ENCODE measurements around the gene NELL1.

Gene NELL1

GRCh38 chr11:20668131-20668809 lies 1.1 kb upstream of the NELL1 start:
- DNase-seq (ENCODE audit: low read depth in 2 of 2), result no peak

GRCh38 chr11:20669820-20670684 lies 666 bp downstream of the NELL1 start:
- DNase-seq (ENCODE audit: low read depth in 2 of 2), result no peak

- no peak for DNase-seq (ENCODE audit: low read depth in 2 of 2)
These were observed 1.6 kb downstream of the NELL1 start for GRCh38 chr11:20670932-20671403.

DNA sequence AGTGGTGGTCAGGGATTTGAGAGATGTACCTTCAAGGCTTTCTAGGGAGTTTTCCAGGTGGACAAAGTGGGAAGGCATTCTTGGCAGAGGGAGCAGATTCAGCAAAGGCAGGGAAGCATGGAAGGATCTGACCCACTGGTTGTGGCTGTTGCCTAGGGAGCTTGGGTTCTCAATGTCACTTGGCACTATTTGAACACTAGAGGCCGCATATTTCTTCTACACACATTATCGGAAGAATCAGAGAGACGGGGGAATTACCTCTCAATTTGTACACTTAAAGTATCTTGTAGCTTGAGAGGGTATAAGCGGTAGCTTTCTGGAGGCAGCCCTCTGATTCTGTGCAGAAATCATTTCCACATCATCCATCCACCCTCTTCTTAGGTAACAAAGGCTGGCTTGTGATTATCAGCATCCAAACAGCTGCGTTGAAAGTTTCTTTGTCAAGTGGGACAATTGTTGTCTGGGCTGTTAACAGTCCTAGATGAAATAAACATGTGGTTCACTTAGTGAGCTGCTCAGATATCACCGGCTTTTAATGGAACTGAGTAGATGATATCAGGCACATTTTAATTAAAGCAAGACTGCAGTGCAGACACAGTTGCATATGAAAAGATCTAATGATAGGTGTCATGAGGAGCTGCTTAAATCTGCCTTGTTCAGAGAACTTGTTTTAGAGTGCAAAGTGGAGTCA lies 2.6 kb downstream of the NELL1 start:
- DNase-seq (ENCODE audit: low read depth in 2 of 2), result no peak

DNA sequence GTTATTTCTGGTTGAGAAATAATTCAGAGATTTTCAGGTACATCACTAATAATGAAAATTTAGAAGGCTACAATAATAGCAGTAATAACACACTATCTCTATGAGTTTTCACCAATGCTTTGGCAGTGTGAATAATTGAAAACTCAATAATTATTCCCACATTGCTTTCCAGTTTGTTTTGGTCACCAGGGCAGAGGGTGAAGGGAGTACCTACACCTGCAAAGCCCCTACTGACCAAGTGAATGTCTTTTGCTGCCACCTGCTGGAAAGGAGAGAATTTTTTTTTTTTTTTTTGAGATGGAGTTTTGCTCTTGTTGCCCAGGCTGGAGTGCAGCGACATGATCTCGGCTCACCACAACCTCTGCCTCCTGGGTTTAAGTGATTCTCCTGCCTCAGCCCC lies 3.2 kb downstream of the NELL1 start:
- no peak for DNase-seq (ENCODE audit: low read depth in 2 of 2)

- no peak for DNase-seq (ENCODE audit: low read depth in 2 of 2)
These were observed 7.3 kb downstream of the NELL1 start for GRCh38 chr11:20676658-20677057.

DNA sequence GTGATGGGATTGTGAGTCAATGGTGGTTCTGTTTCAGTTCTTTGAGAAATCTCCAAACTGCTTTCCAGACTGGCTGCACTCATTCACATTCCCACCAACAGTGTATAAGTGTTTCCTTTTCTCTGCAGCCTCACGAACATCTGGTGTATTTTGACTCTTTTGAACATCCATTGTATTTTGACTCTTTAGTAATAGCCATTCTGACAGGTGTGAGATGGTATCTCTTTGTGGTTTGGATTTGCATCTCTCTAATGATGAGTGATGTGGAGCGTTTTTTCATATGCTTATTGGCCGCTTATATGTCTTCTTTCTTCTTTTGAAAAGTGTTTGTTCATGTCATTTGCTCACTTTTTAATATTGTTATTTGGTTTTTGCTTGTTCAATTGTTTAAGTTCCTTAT lies 19.4 kb downstream of the NELL1 start:
- DNase-seq (ENCODE audit: low read depth in 2 of 2), result no peak

DNA sequence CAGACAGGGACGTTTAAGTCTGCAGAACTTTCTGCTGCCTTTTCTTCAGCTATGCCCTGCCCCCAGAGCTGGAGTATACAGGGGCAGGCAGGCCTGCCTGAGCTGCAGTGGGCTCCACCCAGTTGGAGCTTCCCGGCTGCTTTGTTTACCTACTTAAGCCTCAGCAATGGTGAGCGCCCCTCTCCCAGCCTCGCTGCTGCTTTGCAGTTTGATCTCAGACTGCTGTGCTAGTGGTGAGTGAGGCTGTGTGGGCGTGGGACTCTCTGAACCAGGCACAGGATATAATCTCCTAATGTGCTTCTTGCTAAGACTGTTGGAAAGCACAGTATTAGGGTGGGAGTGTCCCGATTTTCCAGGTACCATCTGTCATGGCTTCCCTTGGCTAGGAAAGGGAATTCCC lies 38.5 kb downstream of the NELL1 start:
- DNase-seq (ENCODE audit: low read depth in 2 of 2), result no peak

DNA sequence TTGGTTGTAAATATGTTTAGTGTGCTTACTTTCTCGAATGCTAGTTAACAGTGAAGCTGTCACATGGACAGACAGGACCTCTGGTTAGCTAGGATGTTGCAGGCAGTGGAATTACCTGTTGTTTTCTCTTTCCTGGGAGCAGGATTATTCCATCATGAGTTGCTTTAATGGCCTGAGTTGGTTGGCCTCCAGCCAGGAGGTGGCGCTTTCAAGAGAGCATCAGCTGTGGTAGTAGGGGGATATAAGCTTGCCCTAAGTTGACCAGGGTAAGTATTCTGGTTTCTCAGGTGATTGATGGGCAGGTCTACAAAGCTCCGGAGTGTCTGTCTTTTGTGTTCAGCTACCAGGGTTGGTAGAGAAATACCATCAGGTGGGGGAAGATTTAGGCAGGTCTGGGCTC lies 43.5 kb downstream of the NELL1 start:
- DNase-seq (ENCODE audit: low read depth in 2 of 2), result no peak

DNA sequence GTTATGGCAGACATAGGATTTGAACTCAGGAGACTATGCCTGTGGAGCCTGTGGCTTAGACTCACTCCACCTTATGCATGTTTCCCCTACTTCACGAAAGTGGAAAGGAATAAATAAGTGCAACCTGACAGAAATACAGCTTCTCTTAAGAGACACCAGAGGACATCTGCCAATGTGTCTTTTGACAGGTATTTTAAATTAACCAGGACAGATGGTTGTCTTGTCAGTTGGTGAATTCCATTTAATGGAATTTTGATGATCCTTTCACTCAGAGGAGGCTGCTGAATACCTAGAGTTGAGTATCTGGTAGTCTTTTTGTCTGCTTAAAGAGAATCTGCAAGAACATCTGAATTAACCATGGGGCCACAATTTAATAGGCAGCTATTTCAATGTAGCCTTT lies 46.1 kb downstream of the NELL1 start:
- no peak for DNase-seq (ENCODE audit: low read depth in 2 of 2)

GRCh38 chr11:20715931-20716330 lies 46.5 kb downstream of the NELL1 start:
- no peak for DNase-seq (ENCODE audit: low read depth in 2 of 2)

GRCh38 chr11:20719821-20720220 lies 50.4 kb downstream of the NELL1 start:
- no peak for DNase-seq (ENCODE audit: low read depth in 2 of 2)

GRCh38 chr11:20723366-20723765 lies 54.0 kb downstream of the NELL1 start:
- no peak for DNase-seq (ENCODE audit: low read depth in 2 of 2)

- no peak for DNase-seq (ENCODE audit: low read depth in 2 of 2)
These were observed 60.3 kb downstream of the NELL1 start for GRCh38 chr11:20729597-20730105.

DNA sequence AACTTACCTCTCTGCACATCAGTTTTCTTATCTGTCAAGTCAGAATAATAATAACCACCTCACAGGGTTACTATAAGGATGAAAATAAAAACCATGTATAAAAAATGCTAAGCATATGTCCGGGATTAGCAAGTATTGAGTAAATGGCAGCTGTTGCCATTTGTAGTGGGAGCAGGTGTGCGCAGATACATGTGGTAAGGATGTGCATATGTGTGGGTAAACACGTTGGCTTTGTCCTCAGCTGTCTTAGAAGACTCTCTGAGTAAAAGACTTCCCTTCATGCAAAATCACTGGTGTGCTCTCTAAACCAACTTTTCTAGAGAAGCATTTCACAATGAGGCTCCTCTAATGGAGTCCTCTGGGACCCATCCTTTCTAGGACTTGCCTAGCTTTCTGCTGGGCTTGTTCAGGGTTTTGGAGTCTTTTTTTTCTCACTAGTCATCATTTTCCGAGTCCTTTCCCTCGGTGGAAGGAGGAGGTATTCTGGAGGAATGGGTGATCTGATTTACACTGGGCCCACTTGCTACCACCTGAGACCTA lies 62.4 kb downstream of the NELL1 start:
- DNase-seq (ENCODE audit: low read depth in 2 of 2), result no peak

DNA sequence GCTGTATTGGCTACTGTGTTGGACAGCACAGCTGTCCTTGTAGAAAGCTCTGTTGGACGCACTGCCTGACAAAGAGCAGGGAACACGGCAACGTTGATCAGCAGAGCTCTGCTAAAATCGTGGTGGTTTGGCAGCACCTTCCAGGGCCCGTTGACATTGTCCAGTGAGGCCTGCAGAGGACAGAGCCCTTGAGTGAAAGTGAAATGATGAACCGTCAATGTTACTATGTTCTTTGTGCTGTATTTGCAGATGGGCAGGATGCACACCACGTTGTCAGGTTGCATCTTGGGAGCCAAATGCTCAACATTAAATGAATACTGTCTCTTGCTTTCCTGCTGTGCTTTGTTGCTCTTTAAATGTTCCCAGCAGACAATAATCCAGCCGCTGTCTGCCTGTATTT lies 69.7 kb downstream of the NELL1 start:
- no peak for DNase-seq (ENCODE audit: low read depth in 2 of 2)

DNA sequence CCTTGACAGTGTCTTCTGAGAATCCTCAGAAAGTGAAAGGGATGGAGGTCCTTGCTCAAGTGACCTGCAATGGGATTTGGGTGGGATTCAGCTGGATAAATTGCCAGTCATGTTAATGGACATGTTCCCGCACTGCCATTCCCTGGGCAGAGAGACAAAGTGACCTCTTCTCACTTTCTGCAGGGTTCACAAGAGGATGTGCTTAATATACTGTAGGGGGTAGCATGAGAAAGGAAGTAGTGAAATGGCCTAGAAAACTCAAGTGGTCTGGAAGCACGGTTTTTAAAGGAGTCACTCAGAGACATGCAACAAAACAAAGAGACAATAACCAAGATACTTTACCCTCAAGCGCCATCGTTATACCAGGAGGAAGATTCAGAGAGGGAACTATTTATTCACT lies 70.2 kb downstream of the NELL1 start:
- no peak for DNase-seq (ENCODE audit: low read depth in 2 of 2)

DNA sequence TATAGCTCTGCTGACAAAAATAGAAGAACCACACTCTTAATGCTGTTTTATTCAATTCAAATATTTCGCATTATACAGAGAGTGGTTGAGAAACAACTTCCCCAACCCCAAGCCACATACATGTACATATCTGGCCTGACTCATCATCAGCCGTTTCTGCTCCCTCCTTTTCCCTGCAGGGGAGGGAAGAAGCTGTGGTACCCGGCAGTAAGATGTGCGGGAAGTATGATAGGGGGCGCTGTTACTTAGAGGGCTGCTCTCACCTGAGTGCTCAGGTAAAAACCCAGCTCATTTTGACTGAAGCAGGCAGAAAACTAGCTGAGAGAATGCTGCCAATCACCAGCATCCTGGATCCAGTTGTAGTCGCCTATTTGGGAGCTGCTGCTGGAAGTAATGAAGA lies 85.5 kb downstream of the NELL1 start:
- DNase-seq (ENCODE audit: low read depth in 2 of 2), result no peak

GRCh38 chr11:20759541-20759940 lies 90.2 kb downstream of the NELL1 start:
- DNase-seq (ENCODE audit: low read depth in 2 of 2), result no peak

DNA sequence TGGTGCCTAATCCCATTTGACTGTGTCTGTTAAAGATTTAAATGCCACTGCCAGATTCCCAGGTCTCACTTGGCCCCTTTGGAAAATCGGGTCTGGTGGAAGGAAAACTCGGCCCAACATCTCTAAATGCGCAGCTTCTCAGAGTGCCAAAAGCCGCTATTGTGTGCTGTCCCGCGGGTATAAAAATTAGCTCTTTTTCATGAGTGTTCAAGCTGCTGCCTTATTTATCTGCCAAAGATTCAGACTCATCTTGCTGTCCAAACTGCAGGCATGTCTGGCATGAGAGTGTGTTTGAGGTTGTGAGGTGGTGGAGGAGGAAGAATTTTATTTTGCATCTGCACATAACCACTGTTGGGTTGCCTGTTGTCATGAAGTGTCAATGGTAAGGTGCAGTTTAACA lies 91.4 kb downstream of the NELL1 start:
- DNase-seq (ENCODE audit: low read depth in 2 of 2), result no peak

GRCh38 chr11:20762116-20762844 lies 92.9 kb downstream of the NELL1 start:
- no peak for DNase-seq (ENCODE audit: low read depth in 2 of 2)
